SK-MEL-5 (cell line): ENCODE results near the gene LACC1. TPM values are rescaled to one million over a fixed set of nuclear protein-coding genes. Genes with fewer than 3 reads are reported as not detected.

Experiments used
- DNase-seq: peaks from one replicate; pipeline ENCODE4 v3.0.0-alpha.2; 2016; ENCODE audit warnings: low read depth, low spot score
- in situ Hi-C: cut with HindIII; loops from 2 replicates; pipeline ENCODE4 v1.10.0; 2016; ENCODE audit warnings: low sequenced_read_pairs, high pct_unique_total_duplicates, low pct_unique_long_range_greater_than_20kb
- polyA plus RNA-seq, 2 experiments: library from polyadenylated mRNA; depleted of rRNA; stranded (reverse); fragments of >200 nt; gene quantifications; 2 replicates each; pipeline ENCODE4 v1.2.3, GENCODE V29; 2015
- total RNA-seq: library from RNA; depleted of rRNA; stranded (reverse); fragments of >200 nt; shearing (Covaris generic); gene quantifications from 2 replicates; pipeline ENCODE4 v1.2.3, GENCODE V29; 2014; rRNA removed

Gene LACC1
- total RNA-seq, result 1.8 and 1.9 TPM in 2 replicates
- 2.1 and 6.5 TPM in 2 replicates for polyA plus RNA-seq (2015; cell fraction: cytosol; rRNA removed)
- polyA plus RNA-seq (2015; cell fraction: nucleus; rRNA removed), result 4.7 and 7.5 TPM in 2 replicates

- DNase-seq, result no peak
- in situ Hi-C loops, result no loop called here
Measured at GRCh38 chr13:43879755-43880181, at the start of gene LACC1. LACC1 (plus strand) TSS chr13:43879904; CDS start chr13:43880986, 1,082 bp downstream.

- in situ Hi-C loops, result no loop called here
Measured at GRCh38 chr13:43830497-43830881, 49.2 kb upstream of the LACC1 start.

GRCh38 chr13:43831088-43831487 is 48.6 kb upstream of the LACC1 start:
- in situ Hi-C loops, result no loop called here
- DNase-seq, result no peak

More at GRCh38 chr13:43830497-43830881, 49.2 kb upstream of the LACC1 start:
- no peak for DNase-seq

GRCh38 chr13:43835701-43836100 is 44.0 kb upstream of the LACC1 start:
- in situ Hi-C loops, result no loop called here
- no peak for DNase-seq

- in situ Hi-C loops, result no loop called here
Measured at GRCh38 chr13:43838909-43839308, 40.8 kb upstream of the LACC1 start.

GRCh38 chr13:43846496-43847158 is 33.1 kb upstream of the LACC1 start:
- DNase-seq, result no peak
- in situ Hi-C loops, result no loop called here

More at GRCh38 chr13:43838909-43839308, 40.8 kb upstream of the LACC1 start:
- DNase-seq, result no peak

- DNase-seq, result peak; percentile 13
Measured at GRCh38 chr13:43848001-43848649, 31.6 kb upstream of the LACC1 start.

GRCh38 chr13:43850873-43851272 is 28.8 kb upstream of the LACC1 start:
- no peak for DNase-seq
- in situ Hi-C loops, result no loop called here

More at GRCh38 chr13:43848001-43848649, 31.6 kb upstream of the LACC1 start:
- in situ Hi-C loops, result no loop called here

- in situ Hi-C loops, result no loop called here
- DNase-seq, result no peak
Measured at GRCh38 chr13:43852923-43853404, 26.7 kb upstream of the LACC1 start.

GRCh38 chr13:43861863-43862262 is 17.8 kb upstream of the LACC1 start:
- in situ Hi-C loops, result no loop called here
- DNase-seq, result no peak

GRCh38 chr13:43864921-43865320 is 14.8 kb upstream of the LACC1 start:
- in situ Hi-C loops, result no loop called here
- DNase-seq, result no peak

- in situ Hi-C loops, result no loop called here
- DNase-seq, result no peak
Measured at GRCh38 chr13:43865892-43866291, 13.8 kb upstream of the LACC1 start.

GRCh38 chr13:43872181-43872580 is 7.5 kb upstream of the LACC1 start:
- no peak for DNase-seq
- in situ Hi-C loops, result no loop called here

- in situ Hi-C loops, result no loop called here
- peak; percentile 52 for DNase-seq
Measured at GRCh38 chr13:43874504-43875092, 5.1 kb upstream of the LACC1 start.

- no peak for DNase-seq
- in situ Hi-C loops, result no loop called here
Measured at GRCh38 chr13:43876366-43876765, 3.3 kb upstream of the LACC1 start.

GRCh38 chr13:43877326-43877725 is 2.4 kb upstream of the LACC1 start:
- in situ Hi-C loops, result no loop called here

GRCh38 chr13:43877766-43878165 is 1.9 kb upstream of the LACC1 start:
- no peak for DNase-seq
- in situ Hi-C loops, result no loop called here

More at GRCh38 chr13:43877326-43877725, 2.4 kb upstream of the LACC1 start:
- DNase-seq, result no peak
